Stimulated activated CD4-positive, alpha-beta T cell treated with anti-CD3 and anti-CD28 coated beads, Interleukin-4, amount 100 ng/mL, for 1 hour (primary cell): ENCODE measurements around the gene PXDN.

ENCODE experiments used
- DNase-seq: peaks from one replicate; pipeline ENCODE4 v3.0.0-alpha.2; 2020

PXDN gene

GRCh38 chr2:1642993-1643619 lies 101.2 kb downstream of the PXDN start:
- no peak for DNase-seq

DNA sequence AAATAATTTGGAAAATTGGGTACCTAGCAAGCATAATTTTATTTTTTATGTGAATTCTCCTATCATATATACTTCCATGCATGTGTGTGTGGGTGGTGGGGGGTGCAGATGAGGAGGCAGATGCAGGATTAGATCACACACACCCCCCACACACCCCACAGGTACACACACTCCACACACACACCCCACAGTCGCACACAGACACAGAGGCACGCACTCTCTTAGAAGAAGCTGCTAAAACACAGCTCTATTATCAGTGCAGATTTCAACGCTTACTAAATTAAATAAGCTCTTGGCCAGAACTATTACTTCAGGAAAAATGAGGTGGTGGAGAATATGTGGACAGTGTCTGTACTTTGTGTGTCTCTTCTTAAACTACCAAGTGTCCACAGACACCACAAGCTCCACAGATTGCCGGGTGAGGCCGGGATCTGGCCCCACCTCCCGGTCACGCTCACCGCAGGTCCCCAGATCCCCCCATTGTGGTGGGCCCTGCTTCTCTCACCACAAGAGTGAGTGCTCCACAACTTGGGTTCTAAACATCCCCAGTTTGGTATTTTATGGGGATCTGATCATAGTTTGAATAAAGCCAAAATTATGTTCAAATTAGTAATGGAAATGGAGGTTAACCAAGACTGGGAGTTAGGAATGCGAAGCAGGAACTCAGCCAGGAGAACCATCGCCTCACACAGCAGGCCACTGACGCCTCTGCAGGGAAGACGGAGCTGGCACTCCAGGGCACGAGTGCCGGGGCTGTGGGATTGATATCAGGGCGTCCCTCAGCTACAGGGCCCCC lies 102.1 kb downstream of the PXDN start:
- no peak for DNase-seq

GRCh38 chr2:1641523-1641922 lies 102.8 kb downstream of the PXDN start:
- DNase-seq = no peak

DNA sequence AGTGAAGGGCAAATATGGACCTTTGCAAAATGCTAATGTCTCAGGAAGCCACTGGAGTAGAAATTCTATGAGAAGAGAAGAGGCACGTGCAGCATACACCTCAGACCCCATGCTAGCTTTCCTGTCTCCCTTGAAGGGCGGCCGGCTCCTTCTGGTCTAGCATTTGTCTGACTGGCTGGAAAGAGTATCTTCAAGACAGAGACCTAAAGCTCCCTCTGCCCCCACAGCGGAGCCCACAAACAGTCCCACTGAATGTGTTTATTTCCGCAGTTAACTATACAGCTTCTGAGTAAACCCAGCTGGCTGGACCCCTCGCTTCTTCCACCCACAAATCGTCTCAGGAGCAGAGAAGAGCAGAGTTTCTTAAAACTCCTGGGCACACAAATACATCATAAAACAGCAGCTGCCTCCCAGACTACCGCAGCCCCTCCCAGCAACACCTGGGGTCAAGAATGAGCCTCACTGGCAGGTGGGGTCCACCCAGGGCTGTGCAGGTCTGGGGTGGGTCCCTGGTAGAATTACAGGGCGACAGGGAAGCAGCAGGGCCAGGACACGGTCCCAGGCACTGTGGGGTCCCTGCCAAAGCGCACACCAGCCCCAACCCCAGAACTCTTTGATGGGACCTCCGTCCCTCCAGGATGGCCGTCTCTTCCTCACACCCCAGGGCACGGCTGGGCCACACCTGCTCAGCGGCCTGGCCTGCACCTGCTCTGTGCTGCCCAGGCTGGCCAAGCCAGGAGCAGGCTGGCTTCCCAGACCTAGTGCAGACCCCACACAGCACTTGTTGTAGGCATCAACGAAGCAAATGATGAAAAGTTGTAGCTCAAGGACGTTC lies 103.8 kb downstream of the PXDN start:
- no peak for DNase-seq

- no peak for DNase-seq
Measured at GRCh38 chr2:1639086-1639858, 105.0 kb downstream of the PXDN start.

DNA sequence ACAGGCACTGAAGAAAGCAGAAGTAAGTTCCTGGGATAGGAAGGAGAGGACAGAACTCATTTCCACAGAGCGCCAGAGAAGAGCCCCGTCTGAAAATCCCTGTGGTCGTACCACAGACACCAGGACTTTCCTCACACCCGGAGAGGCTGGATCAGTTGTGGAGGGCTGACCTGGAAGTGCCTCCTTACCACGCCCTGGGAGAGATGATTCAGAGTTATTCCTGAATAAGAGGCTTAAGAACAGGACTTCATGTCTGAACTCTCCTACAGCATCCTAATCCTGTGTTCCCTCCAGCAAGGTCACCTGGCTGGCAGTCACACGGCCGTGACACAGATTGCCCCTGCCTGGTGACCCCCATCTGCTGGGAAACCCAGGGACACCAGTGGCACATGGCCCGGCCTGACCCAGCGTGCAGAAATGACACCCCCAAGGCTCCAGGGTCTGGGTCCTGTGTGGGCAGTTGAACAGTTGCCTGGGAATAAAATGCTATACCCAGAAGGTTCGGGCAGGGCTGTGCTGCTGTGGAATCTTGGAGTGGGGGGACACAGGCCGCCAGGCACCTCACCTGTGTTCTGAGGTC lies 105.9 kb downstream of the PXDN start:
- no peak for DNase-seq

DNA sequence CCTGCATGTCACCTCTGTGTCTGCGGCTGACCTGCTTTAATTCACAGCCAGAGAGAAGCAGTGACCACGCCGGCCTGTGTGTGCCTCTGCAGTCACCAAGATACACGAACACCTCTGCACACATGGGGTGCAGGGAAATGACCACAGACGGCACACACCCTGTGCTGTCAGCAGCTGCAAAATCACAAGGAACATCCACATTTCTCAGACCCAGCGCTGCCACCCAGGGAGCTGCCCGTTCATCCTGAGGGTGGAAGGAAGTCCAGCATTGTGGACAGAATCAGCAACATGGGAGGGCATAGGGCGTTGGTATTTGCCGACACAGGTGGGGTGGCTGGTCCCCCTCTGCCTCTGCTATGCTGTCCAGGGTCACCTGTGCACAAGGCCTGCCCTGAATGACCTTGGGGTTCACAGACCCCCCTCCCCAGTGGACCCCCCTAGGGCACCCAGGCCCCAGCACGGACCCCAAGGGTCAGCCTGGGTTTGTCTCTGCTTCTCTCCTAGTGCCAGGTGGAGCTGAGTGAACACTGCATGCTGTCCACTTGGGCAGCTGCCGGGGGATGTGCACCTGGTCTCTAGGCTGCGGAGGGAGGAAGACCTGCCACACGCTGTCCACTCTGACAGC lies 107.4 kb downstream of the PXDN start:
- no peak for DNase-seq

DNA sequence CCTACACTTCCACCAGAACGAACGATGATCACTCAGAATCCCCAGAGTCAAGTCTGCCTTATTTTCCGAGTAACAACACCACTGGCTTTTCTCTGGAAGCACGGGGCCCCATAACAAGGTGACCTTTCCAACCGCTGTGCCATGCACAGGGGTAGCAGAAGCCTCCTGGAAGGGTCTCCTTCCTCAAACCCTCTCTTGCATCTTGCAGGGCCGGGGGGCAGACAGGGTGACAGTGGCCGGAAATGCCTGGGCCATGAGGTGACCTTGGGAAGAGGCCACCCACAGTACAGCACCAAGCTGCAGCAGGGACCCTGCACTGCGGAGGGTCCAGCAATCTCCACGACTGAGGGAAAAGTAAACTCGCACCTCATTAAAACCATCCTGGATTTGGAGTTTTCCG lies 108.5 kb downstream of the PXDN start:
- no peak for DNase-seq

- no peak for DNase-seq
Measured at GRCh38 chr2:1634681-1635341, 109.5 kb downstream of the PXDN start.

GRCh38 chr2:1633936-1634587 lies 110.3 kb downstream of the PXDN start:
- DNase-seq = no peak

DNA sequence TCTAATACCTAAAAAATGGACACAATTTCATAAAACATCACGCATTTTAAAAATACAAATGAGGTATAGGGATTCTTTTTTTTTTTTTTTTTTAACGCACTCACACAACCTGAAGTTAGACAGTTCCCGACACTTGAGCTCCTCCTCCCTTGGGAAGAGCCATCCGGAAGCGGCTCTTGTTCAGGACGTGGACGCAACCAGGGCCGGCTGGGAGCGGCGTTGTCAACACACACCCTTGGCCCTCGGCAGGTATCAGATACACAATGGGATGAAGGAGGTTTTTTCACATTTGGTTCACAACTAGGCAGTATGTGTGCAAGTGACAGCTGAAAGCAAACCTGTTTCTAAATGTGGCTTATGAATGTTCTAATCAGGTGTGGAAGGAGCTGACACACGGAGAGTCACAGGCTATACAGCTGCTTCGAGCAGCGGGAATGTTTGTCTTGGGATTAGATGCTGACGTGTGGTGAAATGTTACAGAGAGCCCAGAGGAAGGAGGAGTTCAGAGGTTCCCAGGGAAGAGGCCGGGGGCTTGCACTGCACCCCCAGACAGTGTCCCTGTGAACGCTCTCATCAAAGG lies 111.1 kb downstream of the PXDN start:
- DNase-seq = no peak

GRCh38 chr2:1632510-1632909 lies 111.8 kb downstream of the PXDN start:
- no peak for DNase-seq

DNA sequence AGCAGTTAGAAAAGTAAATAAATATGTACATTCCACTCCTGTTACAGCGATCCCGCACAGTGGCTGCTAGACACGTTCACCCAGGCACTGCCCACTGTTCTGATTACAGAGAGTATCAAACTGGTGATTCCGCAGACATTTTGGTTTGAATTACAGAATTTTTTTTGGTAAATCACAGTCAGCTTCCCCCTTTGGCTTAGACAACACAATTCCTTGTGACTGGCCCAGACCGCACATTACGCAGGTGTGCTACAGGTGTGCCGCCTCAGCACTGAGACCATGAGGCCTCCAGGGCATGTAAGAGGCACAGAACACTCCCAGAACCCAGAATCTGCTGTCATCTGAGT lies 112.3 kb downstream of the PXDN start:
- DNase-seq = no peak

DNA sequence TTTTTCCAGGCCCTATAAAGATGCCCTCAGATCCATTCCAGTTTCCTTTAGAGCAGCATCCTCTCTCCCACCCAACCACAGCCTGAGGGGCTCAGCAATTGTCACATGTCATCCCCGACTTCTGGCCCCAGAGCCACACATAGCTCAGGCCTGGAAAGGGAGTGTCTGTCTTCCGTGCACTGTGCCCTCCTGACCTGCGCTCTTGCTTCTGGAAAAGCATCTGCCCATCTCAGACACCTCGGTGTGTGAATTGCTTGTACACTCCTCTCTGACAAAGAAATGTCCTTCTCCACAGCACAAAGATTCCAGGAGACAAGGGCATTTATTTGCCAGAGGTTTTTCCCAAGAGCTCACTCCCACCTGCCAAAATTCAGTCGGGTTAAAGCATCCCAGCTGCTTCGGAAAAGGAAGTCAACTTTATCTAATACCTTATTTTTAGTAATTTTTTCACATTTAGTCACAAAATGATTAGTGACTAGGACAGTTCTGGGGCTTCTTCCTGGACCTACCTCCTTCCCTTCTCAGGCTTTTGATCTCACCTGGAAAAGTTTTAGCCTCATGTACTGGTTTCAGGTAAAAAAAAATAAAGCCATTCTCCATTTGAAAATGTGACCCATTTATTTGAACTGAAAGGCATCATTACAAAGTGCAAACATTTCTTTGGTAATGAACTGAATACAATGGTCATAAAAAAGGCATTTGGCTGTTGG lies 112.9 kb downstream of the PXDN start:
- DNase-seq = no peak

DNA sequence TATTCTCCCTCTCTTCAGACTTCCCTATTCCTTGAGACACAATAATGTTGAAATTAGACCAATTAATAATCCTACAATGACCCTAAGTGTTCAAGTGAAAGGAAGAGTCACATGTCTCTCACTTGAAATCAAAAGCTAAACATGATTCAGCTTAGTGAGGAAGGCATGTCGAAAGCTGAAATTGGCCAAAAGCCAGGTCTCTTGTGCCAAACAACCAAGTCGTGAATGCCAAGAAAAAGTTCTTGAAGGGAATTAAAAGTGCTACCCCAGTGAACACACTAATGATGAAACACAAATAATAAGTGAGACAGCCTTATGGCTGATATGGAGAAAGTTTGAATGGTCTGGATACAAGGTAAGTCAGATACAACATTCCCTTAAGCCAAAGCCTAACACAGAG lies 115.4 kb downstream of the PXDN start:
- no peak for DNase-seq

DNA sequence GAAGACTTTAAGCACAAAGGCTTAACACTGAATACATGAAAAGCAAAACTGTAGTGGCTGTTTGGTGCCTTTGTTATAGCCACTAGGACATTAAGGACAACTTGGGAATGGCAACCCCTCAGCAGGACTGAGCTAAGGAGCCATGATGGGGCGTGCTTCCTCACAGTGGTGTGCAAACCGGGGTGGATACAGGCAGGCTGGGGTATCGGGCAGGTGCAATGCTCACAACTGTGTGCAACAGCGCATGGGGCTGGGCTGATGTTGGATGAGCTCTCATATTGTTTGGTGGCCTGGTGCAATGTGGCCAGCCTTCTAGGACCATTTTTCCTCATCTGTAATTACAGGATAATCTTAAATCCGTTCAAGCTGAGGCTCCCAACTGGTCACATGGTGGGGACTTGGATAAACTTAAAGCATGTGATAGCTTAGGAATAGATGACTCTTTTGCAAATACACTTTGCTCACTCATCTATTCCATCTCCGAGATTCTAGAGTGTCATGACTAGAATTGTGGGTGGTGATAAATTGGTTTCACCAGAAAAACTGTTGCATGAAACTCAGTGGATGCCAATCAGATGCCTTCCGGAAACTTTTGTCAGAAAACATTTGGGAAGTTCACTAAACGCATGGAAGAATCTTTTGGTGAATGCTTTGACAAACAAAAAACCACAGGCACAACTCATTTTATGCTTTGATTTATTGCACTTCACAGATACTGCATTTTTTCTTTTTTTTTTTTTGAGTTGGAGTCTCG lies 116.5 kb downstream of the PXDN start:
- no peak for DNase-seq

DNA sequence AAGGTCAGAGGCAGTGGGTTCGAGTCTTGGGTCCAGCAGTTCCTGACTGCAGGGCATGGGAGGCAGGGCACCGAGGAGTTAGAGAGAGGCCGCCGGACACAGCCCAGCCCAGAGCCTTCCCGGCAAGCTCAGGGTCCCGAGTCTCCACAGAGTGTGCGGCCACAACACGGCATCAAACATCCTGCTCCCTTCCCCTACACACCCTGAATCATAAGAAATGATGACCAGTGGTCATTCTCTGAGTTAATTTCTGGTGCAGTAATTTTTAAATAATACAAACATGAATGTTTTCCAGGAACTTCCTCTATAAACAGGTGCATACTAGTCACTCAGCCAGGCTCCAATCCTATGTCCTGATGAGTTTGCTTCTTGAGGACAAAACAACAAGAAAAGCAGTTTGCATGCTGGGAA lies 118.0 kb downstream of the PXDN start:
- DNase-seq = no peak

- no peak for DNase-seq
Measured at GRCh38 chr2:1625281-1626001, 118.9 kb downstream of the PXDN start.
